ENCODE results near the gene PRAMEF2.
"Not testable (repeated sequence)": the region's sequence is repeated elsewhere in the genome, so short reads cannot be mapped to it uniquely, and the experiment has no call there.

PRAMEF2 gene, protein sequence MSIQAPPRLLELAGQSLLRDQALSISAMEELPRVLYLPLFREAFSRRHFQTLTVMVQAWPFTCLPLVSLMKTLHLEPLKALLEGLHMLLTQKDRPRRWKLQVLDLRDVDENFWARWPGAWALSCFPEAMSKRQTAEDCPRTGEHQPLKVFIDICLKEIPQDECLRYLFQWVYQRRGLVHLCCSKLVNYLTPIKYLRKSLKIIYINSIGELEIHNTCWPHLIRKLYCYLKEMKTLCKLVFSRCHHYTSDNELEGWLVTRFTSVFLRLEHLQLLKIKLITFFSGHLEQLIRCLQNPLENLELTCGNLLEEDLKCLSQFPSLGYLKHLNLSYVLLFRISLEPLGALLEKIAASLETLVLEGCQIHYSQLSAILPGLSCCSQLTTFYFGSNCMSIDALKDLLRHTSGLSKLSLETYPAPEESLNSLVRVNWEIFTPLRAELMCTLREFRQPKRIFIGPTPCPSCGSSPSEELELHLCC

DNA sequence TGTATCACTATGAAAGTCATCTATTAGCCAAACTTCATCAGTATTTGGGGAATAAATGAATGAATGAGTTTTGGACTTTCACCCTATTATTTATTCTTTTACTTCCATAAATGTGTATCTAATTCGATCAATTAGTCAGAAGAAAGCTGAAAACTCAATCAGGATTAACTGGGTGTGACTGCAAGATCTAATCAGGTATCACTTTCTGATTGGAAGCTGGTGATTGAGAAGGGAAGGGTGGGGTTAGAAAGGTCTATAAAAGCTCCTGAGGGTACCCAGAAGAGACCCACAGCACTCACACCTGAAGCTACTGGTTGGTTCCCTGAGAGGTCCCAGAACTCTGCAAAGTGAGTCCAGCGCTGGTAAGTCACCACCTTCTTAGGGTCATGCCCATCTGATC is at the start of gene PRAMEF2:
TSS of gene PRAMEF2 (plus strand) at position 301 of the 400 bp plus-strand sequence. CDS start 1,924 bp downstream, outside the sequence.
- not testable (repeated sequence) for H3K4me3 ChIP-seq (ENCODE audit: low read depth, low read length); DNase-seq (ENCODE audit: low read depth)

DNA sequence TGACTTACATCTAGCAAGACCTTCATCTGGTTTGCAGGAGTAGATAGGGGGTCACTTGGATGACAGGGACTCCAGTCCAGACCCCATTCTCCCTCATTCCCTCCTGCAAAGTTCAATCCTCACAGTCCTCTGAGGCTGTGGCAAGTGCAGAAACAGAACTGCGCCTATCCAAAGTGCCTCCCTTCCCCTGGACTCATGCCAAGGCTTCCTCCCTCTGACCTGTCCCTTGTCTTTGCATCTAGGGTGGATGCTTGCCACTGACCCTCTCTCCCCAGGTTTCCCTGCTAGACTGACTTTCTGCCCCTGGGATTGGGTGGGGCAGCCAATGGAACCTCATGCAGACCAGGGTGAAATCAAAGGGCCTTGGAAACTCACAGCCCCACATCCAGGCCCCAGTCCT is 47.0 kb upstream of the PRAMEF2 start:
- H3K4me3 ChIP-seq (ENCODE audit: low read depth, low read length), result no peak overlapping the region
- no peak for DNase-seq (ENCODE audit: low read depth)
- TF ChIP-seq, protein P1, sequence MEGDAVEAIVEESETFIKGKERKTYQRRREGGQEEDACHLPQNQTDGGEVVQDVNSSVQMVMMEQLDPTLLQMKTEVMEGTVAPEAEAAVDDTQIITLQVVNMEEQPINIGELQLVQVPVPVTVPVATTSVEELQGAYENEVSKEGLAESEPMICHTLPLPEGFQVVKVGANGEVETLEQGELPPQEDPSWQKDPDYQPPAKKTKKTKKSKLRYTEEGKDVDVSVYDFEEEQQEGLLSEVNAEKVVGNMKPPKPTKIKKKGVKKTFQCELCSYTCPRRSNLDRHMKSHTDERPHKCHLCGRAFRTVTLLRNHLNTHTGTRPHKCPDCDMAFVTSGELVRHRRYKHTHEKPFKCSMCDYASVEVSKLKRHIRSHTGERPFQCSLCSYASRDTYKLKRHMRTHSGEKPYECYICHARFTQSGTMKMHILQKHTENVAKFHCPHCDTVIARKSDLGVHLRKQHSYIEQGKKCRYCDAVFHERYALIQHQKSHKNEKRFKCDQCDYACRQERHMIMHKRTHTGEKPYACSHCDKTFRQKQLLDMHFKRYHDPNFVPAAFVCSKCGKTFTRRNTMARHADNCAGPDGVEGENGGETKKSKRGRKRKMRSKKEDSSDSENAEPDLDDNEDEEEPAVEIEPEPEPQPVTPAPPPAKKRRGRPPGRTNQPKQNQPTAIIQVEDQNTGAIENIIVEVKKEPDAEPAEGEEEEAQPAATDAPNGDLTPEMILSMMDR (IDR thresholded peaks at IDR 0.05; ENCODE audit: low read depth, low read length, missing control alignments), result no peak

DNA sequence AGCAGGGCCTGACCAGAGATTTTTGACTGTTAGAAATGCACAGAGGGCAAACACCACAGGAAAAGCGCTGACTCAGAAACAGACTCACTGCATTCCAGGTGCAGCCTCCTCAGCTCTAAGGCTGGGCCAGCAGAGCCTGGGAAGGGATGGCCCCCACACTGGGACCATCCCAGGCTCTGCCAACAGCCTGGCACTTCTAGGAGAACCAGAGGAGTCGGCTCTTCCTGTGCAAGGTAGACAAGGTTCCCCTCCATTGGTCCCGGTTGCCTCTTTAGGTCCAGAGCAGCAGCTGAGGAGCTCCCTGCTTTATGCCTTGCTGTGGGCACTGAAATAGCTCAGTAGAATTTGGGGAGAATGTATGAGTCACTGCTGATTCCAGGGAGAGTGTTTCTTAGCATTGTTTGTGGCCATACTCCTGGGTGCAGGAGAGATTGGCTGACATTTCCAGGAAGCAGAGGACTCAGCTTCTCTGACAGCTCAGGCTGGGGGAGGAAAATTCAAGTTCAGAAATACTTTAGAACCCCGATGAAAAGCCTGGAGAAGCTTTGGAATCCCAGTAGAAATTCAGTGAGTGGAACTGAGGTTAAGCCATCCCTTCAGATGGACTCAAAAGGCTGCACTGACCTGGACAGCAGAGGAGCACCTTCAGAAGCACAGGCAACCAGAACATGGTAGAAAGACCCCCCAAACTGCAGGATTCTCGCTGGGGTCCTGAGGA is 46.0 kb upstream of the PRAMEF2 start:
- DNase-seq (ENCODE audit: low read depth), result no peak
- no peak overlapping the region for H3K4me3 ChIP-seq (ENCODE audit: low read depth, low read length)
- TF ChIP-seq, protein P1 (IDR thresholded peaks at IDR 0.05; ENCODE audit: low read depth, low read length, missing control alignments), result no peak

DNA sequence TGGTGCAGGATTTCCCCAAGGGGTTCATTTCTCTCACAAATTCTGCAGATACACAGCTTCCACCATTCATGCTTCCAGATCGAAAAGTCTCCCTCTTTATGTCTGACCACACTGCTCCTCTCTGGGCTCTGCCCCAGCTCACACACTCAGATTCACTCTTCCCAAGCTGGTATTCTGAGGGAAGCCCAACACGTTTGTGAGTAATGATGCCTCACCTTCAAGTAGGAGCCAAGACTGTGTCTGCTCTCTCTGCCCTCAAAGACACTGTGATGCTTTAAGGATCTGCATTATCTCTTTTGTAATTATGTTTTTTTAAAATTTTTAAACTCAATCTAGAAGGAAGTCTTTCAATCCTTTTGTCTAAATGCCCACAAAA is 45.5 kb upstream of the PRAMEF2 start:
- DNase-seq (ENCODE audit: low read depth), result no peak
- H3K4me3 ChIP-seq (ENCODE audit: low read depth, low read length), result no peak overlapping the region
- TF ChIP-seq, protein P1 (IDR thresholded peaks at IDR 0.05; ENCODE audit: low read depth, low read length, missing control alignments), result no peak

DNA sequence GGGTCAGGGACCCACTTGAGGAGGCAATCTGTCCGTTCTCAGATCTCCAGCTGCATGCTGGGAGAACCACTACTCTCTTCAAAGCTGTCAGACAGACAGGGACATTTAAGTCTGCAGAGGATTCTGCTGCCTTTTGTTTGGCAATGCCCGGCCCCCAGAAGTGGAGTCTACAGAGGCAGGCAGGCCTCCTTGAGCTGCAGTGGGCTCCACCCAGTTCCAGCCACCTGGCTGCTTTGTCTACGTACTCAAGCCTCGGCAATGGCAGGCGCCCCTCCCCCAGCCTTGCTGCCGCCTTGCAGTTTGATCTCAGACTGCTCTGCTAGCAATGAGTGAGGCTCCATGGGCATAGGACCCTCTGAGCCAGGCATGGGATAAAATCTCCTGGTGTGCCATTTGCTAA is 37.8 kb upstream of the PRAMEF2 start:
- H3K4me3 ChIP-seq (ENCODE audit: low read depth, low read length); DNase-seq (ENCODE audit: low read depth): not testable (repeated sequence)

DNA sequence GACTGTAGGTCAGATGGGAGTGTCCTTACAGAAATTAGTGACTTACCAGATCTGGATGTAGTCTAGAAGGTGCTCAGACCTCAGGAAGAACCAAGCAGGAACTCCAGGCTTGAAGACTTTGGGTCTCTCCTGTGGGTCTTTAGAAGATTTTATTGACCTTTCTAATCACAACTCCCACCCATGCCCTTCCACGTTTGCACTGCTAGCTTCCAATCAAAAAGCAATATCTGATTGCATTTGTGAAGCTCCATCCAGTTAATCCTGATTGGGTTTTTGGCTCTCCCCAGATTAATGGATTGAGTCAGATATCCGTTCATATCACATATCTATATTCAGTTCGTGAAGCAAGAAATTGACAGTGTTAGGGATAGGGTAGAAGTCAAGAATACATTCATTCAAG is 25.6 kb upstream of the PRAMEF2 start, which contains the start of gene PRAMEF11:
TSS of gene PRAMEF11 (minus strand) at position 101 of the 400 bp plus-strand sequence. CDS start 2,621 bp downstream, outside the sequence.
- not testable (repeated sequence) for DNase-seq (ENCODE audit: low read depth)

DNA sequence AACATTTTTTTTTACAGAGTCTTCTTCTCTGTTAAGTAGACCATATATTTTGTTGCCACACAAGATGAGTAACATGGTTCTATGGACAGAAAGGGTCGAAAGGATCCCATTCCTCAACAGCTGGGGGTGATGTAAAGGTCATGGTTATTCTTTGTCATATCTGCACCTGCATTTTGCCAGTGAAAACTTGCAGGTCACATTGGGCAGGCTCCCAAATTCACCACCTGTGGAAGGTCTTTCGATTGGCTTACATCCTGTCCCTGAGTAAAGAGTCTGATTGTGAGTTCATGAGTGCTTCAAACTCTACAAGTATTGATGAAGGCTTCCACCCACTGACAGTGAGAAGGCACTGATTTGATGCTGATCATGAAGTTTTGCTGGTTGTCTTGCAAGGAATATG is 23.6 kb upstream of the PRAMEF2 start:
- DNase-seq (ENCODE audit: low read depth); H3K4me3 ChIP-seq (ENCODE audit: low read depth, low read length): not testable (repeated sequence)

More for the DNA sequence above, 25.6 kb upstream of the PRAMEF2 start, which contains the start of gene PRAMEF11:
- not testable (repeated sequence) for H3K4me3 ChIP-seq (ENCODE audit: low read depth, low read length)

DNA sequence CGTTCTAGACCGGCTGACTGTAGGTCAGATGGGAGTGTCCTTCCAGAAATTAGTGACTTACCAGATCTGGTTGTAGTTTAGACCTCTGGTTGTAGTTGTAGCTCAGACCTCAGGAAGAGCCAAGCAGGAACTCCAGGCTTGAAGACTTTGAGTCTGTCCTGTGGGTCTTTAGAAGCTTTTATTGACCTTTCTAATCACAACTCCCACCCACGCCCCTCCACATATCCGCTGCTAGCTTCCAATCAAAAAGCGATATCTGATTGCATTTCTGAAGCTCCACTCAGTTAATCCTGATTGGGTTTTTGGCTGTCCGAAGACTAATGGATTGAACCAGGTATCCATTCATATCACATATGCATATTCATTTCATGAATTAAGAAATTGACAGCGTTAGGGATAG is 8.3 kb upstream of the PRAMEF2 start, which contains the start of gene HNRNPCL1:
TSS of gene HNRNPCL1 (minus strand) at position 101 of the 400 bp plus-strand sequence. CDS start 431 bp downstream, outside the sequence.
- not testable (repeated sequence) for H3K4me3 ChIP-seq (ENCODE audit: low read depth, low read length); DNase-seq (ENCODE audit: low read depth)

DNA sequence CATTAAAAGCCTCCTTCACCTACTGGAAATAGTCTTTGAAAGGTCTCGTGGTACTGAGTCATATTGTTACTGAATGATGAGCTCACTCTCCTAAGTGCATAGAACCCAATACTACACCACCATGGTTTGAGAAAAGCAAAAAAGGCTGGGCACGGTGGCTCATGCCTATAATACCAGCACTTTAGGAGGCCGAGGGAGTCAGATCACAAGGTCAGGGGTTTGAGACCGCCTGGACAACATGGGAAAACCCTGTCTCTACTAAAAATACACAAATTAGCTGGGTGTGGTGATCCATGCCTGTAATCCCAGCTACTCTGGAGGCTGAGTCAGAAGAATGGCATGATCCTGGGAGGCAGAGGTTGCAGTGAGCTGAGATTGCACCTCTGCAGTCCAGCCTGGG is 5.1 kb upstream of the PRAMEF2 start:
- no peak overlapping the region for H3K4me3 ChIP-seq (ENCODE audit: low read depth, low read length)
- TF ChIP-seq, protein P1 (IDR thresholded peaks at IDR 0.05; ENCODE audit: low read depth, low read length, missing control alignments), result no peak
- no peak for DNase-seq (ENCODE audit: low read depth)

DNA sequence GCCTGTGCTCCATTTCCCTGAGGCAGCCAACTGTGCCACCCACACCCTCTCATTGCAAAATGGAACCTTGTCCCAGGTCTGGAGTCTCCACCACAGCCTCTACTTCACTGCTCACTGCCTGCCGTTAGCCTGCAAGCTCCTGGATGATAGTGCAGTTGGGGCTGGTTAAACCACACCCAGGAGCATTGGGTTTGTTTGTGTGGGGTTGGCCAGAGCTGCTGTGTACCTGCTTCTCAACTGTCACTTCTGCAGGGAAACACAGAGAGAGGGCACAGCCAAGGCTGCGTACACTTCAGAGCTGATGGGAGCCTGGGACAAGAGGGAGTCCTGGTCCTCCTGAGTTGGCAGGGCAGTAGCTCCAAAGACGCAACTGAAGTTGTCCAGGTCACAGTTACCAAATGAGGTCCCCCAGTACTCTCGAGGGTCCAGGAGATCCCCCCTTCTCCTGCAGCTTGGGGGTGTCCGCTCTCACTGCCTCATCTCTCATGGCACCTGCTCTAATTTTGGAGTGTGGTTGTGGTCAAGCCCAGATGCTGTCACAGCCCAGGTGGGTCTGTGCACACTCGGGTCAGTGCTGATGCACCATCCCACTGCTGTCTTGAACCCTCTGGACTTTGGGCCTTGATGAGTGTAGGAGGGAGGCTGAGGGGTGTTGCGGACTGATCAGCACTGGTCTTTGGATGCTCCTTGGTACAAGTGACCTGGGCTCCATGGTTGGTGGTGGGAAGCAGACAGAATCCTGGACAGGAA is 6.4 kb downstream of the PRAMEF2 start:
- DNase-seq (ENCODE audit: low read depth); H3K4me3 ChIP-seq (ENCODE audit: low read depth, low read length): not testable (repeated sequence)

DNA sequence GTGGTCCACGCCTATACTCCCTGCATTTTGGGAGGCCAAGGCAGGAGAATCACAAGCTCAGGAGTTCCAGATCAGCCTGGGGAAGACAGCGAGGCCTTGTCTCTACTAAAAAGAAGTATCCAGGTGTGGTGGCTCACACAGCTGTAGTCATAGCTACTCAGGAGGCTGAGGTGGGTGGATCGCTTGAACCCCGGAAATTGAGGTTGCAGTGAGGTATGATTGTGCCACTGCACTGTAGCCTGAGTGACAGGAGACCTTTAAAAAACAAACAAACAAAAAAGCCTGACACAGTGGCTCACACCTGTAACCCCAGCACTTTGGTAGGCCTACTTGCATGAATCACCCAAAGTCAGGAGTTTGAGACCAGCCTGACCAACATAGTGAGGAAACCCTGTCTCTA is 21.6 kb downstream of the PRAMEF2 start:
- not testable (repeated sequence) for DNase-seq (ENCODE audit: low read depth); H3K4me3 ChIP-seq (ENCODE audit: low read depth, low read length)

DNA sequence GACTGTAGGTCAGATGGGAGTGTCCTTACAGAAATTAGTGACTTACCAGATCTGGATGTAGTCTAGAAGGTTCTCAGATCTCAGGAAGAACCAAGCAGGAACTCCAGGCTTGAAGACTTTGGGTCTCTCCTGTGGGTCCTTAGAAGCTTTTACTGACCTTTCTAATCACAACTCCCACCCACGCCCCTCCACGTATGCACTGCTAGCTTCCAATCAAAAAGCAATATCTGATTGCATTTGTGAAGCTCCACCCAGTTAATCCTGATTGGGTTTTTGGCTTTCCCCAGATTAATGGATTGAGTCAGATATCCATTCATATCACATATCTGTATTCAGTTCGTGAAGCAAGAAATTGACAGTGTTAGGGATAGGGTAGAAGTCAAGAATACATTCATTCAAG is 29.2 kb downstream of the PRAMEF2 start, which contains the start of gene PRAMEF4:
TSS of gene PRAMEF4 (minus strand) at position 101 of the 400 bp plus-strand sequence. CDS start 2,807 bp downstream, outside the sequence.
- not testable (repeated sequence) for H3K4me3 ChIP-seq (ENCODE audit: low read depth, low read length)

DNA sequence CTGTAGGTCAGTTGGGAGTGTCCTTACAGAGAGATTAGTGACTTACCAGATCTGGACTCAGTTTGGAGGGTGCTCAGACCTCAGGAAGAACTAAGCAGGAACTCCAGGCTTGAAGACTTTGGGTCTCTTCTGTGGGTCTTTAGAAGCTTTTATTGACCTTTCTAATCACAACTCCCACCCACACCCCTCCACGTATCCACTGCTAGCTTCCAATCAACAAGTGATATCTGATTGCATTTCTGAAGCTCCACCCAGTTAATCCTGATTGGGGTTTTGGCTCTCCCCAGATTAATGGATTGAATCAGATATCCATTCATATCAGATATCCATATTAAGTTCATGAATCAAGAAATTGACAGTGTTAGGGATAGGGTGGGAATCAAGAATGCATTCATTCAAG is 41.3 kb downstream of the PRAMEF2 start, which contains the start of gene PRAMEF10:
TSS of gene PRAMEF10 (minus strand) at position 101 of the 400 bp plus-strand sequence. CDS start 2,423 bp downstream, outside the sequence.
- H3K4me3 ChIP-seq (ENCODE audit: low read depth, low read length); DNase-seq (ENCODE audit: low read depth): not testable (repeated sequence)

More for the DNA sequence above, 29.2 kb downstream of the PRAMEF2 start, which contains the start of gene PRAMEF4:
- DNase-seq (ENCODE audit: low read depth), result not testable (repeated sequence)

All from GM12864 (cell line).